RKO (cell line): ENCODE measurements around the gene NMNAT2.

Experiments
- DNase-seq: peaks from one replicate; pipeline ENCODE4 v3.0.0-alpha.2; 2016; ENCODE audit warnings: low spot score

NMNAT2 gene

DNA sequence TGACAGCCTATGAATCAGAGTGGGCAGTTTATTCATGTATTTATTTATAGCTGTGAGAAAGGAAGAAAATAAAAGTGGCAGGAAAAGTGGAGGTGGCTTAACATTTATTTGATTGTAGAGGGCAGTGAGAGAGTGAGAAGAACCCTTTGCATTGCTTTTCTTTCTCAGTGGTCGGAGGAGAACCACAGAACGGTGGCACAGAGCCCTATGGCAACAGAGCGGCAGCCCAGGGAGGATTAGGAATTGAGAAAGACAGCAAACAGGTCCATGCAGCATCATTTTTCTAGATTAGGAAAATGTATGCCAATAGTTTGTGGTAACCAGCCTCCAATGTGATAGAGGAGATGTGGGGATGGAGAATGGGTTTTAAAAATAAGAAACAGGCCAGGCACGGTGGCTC, 53.1 kb downstream of the NMNAT2 start:
- no peak for DNase-seq

DNA sequence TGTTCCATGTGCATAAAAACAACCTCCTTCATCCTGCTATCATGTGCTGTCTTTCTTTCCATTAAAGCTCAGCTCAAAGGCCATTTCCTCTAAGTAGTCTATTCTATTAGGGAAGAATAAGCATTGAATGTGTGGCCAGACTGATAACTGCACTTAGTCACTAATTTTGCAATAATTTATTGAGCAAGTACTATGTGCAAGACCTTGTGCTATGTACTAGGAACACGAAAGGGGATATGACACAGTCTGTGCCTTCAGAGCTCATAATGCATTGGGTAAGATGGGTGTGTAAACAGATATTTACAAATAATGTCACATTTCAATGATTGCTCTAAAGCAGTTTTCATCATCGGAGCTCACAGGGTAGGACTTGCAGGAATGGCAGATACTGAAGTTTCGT, 54.2 kb downstream of the NMNAT2 start:
- no peak for DNase-seq

DNA sequence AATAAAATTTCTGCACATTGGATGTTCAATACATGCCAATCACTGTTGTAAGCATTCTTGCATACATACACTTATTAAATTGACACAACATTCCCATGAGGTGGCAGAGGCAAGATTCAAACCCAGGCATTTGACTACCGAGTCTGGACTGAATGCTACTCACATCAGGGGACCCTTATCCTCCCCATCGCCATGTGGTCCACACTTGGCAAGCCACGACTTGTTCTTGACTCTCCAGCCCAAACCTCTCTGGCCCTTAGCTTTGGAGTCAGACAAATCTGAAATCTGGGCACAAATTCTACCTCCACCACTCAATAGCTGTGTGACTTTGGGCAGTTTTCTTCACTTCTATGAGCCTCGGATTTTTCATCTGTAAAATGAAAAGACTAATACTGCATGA, 57.1 kb downstream of the NMNAT2 start:
- DNase-seq, result no peak

DNA sequence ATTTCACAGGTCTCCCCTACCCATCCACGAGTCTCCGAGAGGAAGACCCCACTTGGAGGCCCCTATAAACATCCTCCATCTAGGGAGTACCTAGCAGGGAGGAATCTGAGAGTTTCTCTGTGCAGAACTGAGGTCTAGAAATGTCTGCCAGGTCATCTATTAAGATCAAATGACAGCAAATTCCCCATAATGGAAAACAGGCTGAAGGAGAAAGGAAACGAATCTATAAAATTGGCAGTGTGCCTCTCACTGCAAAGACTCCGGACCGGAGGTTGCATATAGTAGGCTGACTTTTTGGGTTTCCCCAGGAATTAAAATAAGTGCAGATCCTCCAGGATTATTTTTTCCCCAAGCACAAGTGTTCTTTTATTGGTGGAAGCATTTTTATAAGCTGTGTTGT, 57.7 kb downstream of the NMNAT2 start:
- DNase-seq, result no peak

DNA sequence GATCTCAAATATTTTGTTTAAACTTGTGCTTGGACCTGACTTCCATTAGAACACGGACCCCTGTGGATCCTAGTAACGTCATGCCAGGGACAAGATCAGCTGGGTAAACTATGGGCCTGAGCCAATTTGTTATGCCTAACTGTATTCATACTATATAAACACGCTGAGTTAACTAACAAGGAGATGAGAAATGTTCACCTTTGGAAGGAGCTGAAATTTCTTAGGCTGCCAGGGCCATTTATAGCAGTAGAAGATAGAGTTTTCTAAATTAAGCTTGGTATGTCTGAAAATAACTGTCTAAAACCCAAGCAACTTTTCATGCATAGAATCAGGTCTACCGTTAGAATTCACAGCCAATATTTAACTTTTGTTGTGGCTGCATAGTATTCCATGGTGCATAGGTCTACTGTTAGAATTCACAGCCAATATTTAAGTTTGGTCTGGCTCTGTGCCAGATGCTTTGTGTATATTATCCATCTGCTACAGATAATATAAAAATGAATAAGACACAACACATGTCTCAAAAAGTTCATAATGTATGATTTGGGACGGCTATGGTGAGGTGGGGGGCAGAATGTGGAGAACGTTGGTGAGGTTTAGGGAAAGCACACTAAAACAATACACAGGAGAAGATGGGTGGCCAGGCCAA, 61.5 kb downstream of the NMNAT2 start:
- no peak for DNase-seq

DNA sequence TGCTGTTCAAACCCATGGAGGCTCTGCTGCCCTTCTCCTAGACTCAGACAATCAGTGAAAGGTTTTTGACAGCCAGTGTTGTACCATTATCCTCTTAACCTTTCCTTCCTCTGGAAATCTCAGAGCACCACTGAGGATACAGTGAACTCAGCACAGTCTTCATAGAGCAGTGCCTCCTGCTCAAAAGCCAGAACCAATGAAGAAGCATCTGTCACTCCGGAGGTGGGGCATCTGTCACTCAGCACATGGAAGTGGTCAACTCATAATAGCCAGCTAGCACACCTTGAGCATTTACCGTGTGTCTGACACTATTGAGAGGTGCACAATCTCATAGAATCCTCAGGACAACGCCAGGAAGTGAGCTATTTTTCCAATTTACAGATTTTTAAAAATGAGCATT, 62.4 kb downstream of the NMNAT2 start:
- DNase-seq, result no peak

DNA sequence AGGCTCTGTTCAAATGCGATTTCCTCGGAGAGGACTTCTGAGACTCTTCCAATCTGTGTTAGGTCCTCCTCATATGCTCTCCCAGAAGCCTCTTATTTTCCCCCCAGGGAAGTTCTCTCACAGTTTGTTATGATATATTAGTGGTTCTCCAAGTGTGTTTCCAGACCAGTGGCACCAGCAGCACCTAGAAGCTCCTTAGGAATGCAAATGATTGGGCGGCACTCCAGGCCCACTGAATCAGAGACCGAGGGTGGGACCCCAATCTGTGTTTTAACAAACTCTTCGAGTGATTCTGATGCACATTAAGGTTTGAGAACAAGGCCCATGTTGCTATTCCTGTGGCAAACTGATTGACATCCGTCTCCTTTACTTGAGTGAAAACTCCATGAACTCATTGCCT, 63.0 kb downstream of the NMNAT2 start:
- no peak for DNase-seq

DNA sequence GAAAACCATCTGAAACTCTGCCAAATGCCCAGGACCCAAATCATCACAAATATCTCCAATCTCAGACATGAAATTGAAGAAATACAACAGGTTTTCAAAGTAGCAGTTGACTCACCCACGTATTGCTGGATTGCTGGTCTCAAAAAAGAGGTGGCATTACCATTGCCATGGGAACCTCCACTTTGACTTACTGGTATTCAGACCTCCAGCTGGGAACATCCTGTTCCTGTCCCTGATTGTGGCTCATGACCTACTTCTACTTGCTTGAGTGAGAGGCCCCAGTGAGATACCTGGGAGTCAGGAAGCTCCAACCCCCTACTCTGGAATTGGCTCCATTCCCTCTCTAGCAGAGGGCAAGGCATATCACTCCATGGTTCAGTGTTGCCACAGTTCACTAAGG, 64.6 kb downstream of the NMNAT2 start:
- DNase-seq, result no peak

DNA sequence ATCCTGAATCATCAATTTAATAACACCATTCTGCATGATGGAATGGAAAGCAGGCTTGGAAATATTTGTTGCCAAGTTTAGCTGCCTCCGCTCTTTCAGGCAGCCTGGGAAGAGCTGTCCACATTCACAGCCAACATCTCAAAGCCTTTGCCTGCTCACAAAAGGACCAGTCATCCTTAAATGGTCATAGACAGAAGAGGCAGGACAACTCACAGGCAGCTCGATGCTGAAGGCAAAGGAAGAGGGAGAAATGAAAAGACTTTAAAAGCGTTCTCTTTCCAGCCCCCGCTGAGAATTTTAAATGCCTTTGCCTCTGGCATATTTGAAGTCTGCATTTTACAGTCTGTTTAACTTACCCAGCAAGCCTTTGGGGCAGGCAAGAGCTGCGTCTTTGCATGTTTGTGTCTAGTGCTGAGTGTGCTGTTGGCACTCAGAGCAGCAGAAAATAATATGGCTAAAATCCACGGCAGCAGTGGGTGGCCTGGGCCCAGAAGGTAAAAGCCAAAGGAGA, 68.9 kb downstream of the NMNAT2 start:
- DNase-seq, result no peak

DNA sequence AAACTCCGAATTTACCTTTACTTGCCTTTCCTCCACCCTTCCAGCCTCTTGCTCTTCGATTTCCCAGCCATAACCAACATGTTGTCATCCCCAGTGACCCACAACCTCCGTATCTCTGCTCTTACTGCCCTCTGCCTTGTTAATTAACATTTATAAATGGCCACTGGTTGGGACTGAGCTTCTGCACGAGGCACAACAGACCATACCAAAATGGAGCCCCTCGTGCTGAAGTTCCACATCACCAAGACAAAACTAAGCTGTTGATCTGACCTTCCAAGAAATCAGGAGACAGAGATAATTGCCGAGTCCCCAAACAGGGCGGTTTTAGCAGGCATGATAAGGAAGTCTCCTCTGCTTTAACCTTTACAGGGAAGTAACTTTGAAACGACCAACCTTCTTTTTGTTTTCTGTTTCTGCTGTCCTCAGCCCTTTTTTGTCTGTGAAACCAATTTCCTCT, 71.9 kb downstream of the NMNAT2 start:
- DNase-seq, result no peak

DNA sequence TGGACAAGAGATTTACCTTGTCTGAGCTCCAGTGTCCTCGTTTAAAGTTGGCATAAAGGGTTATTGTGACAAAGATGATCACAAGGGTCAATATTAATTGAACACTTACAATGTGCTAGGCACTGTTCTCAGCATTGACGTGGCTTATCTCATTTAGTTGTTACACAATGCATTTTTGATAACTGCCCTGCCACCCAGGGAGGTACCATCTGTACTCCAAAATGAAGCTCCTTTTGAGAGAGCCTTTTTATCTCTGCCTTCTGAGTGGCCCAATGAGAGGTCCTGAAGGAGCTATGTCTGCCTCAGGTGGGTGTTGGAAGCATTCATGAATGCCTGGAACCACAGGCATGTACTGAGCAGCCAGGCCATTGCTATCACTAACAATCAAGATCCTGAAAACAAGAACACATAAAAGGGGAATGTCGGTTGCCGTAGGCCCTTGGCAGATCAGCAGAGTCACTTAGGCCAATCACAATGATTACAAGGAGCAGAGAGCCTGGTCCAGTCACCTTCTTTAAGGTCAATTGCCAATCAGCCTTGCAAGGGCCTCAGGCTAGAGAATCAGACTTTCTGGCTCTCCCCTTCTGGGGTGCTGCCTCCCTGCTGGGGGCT, 78.5 kb downstream of the NMNAT2 start:
- no peak for DNase-seq

DNA sequence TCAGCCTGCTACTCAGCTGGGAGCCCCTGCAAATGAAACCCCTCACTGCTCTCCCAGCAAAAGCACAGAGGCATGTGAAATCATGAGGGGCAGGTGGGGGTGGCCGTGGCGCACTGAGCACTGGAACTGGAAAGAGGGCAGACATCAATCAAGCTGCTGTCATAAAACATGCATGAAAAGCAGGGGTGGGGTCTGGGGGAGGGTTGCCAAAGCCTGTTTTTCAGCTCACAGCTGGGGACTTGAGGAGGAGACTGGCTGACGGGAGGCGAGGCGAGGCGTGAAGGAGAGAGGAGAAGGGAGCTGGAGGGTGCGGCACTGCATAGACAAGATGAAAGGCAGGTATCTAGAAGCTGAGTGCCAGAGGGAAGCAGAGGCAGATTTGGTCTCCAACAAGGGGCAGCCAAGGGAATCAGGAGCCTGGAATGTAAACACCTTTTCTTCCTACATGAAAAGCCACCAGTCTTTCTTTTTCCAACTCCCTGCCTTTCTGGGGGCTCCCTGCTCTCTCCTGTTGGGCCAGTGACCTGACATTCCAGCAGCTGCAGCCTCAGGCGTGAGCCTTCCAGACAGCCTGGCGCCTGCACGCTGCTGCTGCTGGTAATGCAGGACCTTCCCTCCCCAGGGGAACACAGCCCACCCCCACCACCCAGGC, 87.0 kb downstream of the NMNAT2 start:
- no peak for DNase-seq

DNA sequence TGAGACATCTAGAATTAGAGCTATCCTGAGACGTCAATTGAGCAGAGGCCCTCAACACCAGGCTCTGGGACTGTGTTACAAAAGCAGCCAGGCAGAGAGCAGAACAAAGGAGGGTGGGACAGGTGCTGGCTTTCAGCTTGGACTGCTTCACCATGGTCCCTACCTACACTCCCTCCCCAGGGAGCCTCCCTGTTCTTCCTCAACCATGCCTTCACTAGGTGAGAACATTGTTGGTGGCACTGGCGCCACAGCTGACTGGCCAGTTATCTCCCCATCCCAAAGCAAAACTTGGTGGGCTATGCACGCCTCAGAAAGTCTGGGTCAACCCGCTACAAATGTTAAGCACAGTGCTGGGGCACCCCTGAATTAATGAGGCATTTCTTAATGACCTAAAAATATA, 87.8 kb downstream of the NMNAT2 start:
- DNase-seq, result no peak

DNA sequence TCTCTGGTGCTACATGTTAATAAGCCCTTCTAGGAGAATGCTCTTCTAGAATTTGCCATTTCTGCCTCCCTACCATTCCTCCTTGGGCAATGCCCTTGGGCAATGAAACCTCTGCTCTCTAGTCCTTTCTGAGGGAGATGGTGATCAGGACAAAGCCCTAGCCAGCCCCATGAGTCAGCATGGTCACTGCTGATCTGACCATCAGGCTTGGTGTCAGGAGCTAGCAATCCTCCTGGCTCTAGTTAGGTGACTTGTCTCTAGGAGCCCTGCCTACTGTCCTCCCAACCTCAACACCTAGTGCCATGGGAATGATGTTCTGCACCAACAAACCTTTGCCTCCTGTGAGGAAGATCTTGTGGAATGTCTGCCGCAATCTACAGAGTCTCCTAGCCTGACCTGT, 89.8 kb downstream of the NMNAT2 start:
- DNase-seq, result no peak

DNA sequence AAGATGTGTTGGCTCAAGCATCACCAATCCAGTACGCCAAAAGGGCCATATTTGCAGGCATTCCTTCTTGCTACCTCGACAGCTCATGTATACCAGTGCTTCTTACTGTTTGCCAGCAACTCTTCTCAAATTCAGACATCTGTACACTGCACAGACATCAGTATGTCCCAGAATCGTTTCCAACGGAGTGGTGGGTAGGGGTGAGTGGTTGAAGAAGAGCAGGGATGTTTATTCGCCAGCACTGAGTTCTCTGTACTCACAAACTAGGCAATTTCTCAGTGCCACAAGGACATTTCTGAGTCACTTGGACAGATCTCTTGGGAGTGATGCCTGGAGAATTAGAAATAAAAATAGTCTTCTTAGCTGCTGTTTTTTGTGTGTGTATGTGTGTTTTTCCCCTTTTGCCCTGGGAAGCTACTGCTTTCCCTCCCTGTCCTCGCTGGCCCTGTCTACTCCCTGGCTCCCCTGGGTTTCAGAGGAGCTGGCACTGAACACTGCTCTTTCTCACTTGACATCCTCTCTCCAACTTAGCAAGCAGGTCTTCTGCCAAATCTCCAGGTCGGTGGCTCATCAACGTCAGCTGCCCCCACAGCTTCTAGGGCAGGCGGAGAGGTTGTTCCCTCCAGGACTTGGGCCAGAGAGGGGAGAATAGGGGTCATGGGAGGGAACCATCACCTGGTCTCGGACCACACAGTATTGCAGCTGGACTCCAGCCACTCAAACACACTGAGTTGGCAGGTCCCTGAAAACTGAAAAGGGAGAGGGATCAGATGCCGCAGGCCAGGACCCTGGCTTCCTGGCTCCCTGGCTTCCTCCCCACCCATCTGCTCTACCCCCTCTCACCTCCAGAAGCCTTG, 90.5 kb downstream of the NMNAT2 start:
- no peak for DNase-seq

DNA sequence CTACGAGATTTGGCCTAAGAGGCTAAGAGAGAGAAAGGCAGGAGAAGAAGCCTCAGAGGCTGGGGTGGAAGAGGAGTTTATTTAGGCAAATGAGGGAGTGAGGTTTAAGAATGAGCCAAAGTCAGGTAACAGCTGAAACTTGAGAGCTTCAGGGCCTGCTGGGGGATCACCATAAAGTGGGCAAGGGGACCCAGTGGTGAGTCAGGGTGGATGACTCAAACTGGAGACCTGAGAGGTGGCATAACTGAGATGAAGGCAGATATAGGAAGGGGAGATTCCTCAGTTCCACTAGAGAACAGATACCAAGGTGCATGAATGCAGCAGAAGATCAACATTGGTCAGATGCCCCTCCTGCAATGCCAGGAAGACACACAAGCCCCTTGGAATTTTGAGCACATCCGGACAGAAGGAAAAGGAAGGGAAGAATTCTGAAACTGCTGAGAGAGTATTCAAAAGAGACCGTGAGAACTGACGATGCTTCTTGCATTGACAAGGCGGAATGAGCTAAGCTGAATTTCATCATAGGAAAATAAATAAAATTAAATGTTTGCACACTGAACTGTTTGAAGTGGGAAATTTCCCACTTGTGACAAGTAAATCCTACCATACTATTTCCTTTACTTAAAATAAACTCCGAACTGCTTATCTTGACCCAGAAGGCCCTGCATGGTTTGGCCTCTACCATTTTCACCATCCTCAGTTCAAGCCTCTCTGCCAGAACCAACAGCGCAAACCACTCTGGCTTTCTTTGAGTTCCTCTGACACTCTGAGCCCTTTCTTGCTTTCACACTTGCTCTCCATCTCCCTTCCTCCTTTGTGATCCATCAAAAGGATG, 94.1 kb downstream of the NMNAT2 start:
- no peak for DNase-seq

DNA sequence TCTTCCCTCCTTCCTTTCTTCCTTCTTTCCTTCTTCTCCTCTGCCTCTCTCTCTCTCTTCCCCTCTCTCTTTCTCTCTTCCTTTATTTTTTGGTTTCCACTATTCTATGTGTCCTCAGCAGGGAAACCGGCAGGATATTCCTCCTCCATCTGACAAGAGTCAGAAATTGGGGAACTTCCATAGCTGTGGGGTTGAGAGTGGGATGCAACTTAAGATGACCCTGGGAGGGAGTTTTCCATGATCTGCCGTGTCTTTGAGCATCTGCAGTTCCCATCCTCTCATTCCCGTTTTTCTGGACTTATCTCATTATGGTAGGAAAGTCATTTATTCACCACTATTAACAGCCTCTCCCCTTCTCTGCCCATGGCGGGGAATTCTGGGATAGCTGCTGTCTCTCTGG, 98.6 kb downstream of the NMNAT2 start:
- no peak for DNase-seq

DNA sequence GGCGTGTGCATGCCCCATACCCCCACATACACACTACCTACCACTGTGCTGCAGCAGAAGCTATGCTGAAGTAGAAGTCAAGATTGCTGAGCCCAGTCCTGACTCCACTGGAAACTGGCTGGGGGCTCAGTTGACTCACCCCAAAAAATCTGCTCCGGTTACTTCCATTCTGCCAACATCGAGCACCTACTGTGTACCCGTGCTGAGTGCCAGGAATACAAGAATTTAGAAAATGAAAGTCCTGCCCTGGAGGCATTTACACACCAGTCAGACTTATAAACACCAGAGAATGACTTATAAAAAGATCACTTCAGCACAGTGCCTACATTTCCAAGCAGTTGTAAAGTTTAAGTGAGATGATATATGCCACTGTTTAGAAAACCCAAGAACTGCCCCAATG, 99.1 kb downstream of the NMNAT2 start:
- DNase-seq, result no peak

DNA sequence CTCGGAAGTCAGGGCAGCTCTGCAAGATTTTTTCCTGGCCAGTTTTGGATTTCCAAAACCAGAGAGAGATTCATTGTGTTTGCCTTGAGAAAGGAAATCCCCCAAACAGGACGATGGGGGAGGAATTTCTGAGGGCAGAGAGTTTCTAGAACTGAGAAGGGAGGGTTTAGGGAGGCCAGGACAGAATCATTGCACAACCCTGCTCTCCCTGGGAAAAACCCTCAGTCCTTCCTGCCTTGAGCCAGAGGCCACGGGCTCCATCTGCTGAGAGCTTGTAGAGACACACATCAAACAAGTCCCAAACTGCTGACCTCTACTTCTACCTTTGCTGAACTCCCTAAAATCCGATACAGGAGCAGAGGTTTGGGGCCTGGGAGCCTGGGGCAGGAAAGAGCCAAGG, 99.7 kb downstream of the NMNAT2 start:
- peak; percentile 53 for DNase-seq

DNA sequence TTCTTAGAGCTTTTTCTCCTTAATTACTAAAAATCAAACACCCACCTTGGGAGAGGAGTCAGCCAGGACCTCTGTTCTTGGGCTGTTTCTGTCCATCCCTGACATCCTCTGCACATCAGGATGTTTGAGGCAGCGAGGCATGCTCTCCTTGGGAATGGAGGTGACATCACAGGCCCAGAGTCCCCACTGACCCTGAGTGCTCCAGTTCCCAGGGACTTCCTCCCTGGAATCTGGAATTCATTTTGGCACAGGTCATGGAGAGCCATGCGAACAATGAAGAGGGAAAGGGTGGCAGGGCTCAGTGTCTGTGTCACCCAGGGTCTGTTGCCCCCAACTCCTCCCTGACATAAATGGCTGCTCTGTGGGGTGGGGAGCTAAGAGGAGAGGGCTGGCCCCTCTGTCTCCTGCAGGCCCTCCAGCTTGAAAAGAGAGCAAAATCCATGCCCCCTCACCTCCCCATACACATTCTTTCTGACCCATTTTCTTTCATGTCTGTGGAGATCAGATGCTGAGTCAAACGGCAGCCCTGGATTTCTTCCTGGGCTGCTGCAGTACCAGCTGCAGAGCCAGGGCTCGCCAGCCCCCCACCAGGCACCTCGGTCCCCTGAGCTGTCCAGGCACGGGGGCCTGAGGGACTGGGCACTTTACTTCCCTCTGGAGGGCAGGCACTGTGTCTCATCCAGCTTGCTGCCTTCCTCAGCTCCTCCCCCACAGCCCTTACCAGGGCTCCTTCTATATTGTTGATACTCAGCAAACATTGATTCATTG, 102.0 kb downstream of the NMNAT2 start:
- DNase-seq, result no peak

DNA sequence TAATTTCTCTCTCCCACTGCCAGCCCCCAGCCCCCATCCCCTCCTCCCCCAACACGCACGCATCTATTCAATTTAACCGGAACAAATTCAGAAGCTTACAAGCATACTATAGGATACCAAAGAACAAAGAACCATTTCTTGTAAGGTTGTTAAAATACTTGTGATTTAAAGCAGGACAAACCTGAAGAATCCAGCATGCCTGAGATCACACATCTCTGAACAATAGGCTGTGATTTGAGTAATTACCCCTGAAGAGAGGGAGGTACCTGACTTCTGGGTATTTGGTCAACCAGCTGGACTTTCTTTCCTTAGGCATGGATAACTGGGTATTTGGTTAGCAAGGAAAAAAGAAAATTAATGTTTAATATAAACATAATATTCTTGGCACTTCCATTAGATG, 105.1 kb downstream of the NMNAT2 start:
- DNase-seq, result no peak
